Measurements from ENCODE around the gene SOHLH1. TPM values are rescaled to one million over a fixed set of nuclear protein-coding genes. Genes with fewer than 3 reads are reported as not detected.

The SOHLH1 gene
- total RNA-seq, 2 experiments from 2014 or later = not detected

DNA sequence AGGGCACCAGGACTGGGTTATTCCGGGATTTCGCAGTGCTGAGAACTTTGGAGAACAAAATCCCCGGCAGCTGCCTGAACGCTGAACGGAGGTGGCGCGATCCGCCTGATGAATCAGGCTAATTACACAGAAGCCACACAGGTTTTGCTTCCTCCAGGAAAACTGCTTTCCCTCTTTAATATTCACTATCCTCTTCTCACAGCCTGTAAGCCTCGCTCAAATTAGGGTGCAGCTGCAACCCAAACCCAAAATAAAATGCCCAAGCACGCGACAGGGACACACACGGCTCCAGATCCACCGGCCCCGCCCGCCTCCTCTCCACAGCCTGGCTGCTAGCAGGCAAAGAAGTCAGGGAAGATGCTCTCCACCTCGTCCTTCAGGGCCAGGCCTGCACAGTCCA, 6.0 kb downstream of the SOHLH1 start:
- Histone ChIP-seq H2AFZ (ENCODE audit: low read length) (no peak overlapping the region), H3K9me3 (ENCODE audit: low read length) (no peaks in the 10 kb centered on the region), H3K4me2 (ENCODE audit: low read length) (no peak overlapping the region), H3K36me3 (ENCODE audit: insufficient read depth, low read length) (no peaks in the 10 kb centered on the region), H3K9me2 (ENCODE audit: insufficient read depth, low read length) (no peaks in the 10 kb centered on the region), H3K27ac (ENCODE audit: low read depth, low read length, poor library complexity, severe bottlenecking) (no peak overlapping the region), H3K4me3 (ENCODE audit: low read depth, low read length, poor library complexity, severe bottlenecking) (no peak overlapping the region), H4K20me1 (ENCODE audit: insufficient read depth, low read length) (no peaks in the 10 kb centered on the region; the same call in 1 of the 2 replicates), H3K4me1 (ENCODE audit: insufficient read depth, low read length, poor library complexity, severe bottlenecking) (no peaks in the 10 kb centered on the region), H3K79me2 (ENCODE audit: insufficient read depth, low read depth, low read length) (no peaks in the 10 kb centered on the region)
- ChIA-PET CTCF (ENCODE audit: unreplicated experiment) (no interaction called here), POLR2A (no interaction called here)
- no peak for DNase-seq (ENCODE audit: low spot score)
- intact Hi-C loops (cut with micrococcal nuclease; ENCODE audit: unreplicated experiment) = no loop called here
- no peak for TF ChIP-seq EZH2phosphoT487 (IDR thresholded peaks at IDR 0.05; ENCODE audit: borderline replicate concordance, low read depth, low read length)
- TF ChIP-seq, protein P1, sequence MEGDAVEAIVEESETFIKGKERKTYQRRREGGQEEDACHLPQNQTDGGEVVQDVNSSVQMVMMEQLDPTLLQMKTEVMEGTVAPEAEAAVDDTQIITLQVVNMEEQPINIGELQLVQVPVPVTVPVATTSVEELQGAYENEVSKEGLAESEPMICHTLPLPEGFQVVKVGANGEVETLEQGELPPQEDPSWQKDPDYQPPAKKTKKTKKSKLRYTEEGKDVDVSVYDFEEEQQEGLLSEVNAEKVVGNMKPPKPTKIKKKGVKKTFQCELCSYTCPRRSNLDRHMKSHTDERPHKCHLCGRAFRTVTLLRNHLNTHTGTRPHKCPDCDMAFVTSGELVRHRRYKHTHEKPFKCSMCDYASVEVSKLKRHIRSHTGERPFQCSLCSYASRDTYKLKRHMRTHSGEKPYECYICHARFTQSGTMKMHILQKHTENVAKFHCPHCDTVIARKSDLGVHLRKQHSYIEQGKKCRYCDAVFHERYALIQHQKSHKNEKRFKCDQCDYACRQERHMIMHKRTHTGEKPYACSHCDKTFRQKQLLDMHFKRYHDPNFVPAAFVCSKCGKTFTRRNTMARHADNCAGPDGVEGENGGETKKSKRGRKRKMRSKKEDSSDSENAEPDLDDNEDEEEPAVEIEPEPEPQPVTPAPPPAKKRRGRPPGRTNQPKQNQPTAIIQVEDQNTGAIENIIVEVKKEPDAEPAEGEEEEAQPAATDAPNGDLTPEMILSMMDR (conservative IDR thresholded peaks at IDR 0.05; ENCODE audit: low read length) = no peak
- no TSS peak for BruUV-seq (replicated peaks)

DNA sequence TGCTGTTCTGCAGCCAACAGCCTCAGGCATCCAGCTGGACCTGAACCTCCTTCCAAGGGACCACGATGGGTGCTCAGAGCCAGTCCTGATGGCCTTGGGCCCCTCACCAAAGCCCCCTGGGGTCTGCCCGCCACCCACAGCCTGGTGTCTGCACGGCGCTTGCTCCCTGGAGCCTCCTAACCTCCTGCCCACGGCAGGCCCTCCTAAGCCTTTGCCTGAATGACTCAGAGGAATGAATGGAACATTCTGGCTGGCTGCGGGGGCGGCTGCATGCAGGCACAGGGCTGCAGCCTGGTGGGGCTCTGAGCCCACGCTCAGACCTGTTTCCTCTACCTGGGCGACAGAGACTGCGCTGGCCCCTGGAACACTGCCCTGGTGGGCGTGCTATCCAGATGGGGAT, 6.9 kb downstream of the SOHLH1 start:
- POLR2A ChIA-PET = no interaction called here
- intact Hi-C loops (cut with micrococcal nuclease; ENCODE audit: unreplicated experiment) = no loop called here
- Histone ChIP-seq H3K4me2 (ENCODE audit: low read length) (no peak overlapping the region), H3K4me3 (ENCODE audit: low read depth, low read length, poor library complexity, severe bottlenecking) (no peak overlapping the region), H3K36me3 (ENCODE audit: insufficient read depth, low read length) (no peaks in the 10 kb centered on the region), H3K27ac (ENCODE audit: low read depth, low read length, poor library complexity, severe bottlenecking) (no peak overlapping the region), H3K9me2 (ENCODE audit: insufficient read depth, low read length) (no peaks in the 10 kb centered on the region), H3K79me2 (ENCODE audit: insufficient read depth, low read depth, low read length) (no peaks in the 10 kb centered on the region), H2AFZ (ENCODE audit: low read length) (no peak overlapping the region), H4K20me1 (ENCODE audit: insufficient read depth, low read length) (no peaks in the 10 kb centered on the region; the same call in 1 of the 2 replicates), H3K4me1 (ENCODE audit: insufficient read depth, low read length, poor library complexity, severe bottlenecking) (no peaks in the 10 kb centered on the region), H3K9me3 (ENCODE audit: low read length) (no peaks in the 10 kb centered on the region)
- no peak for DNase-seq (ENCODE audit: low spot score)
- no peak for TF ChIP-seq EZH2phosphoT487 (IDR thresholded peaks at IDR 0.05; ENCODE audit: borderline replicate concordance, low read depth, low read length)
- TF ChIP-seq, protein P1 (conservative IDR thresholded peaks at IDR 0.05; ENCODE audit: low read length) = no peak
- no TSS peak for BruUV-seq (replicated peaks)
- CTCF ChIA-PET (ENCODE audit: unreplicated experiment) = no interaction called here

DNA sequence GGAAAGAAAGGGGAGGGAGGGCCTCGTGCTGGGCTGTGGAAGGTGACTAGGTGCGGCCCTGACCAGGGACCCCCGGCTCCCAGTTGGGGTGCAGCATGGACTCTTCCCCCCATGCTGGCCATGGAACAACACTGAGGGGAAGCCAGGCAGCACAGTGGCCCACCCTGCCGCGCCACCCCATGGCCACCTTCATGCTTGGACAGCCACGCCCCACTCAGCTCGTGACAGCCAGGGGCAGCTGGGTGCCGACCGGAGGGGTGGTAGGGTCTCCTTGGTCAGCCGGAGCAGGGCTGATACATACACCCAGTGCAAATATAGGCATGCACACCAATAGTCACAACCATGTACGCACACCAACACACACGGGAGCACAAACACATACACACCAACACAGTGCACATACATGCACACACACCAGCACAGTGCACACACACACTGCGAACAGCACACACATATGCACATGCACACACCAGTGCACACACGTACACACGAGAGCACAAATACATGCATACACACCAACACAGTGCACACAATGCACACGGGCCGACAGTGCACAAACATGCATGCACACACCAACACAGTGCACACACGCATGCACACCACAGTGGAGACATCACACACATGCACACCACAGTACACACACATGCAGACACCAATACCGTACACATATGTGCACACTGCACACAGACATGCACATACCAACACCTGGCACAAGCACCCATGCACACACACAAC, 8.3 kb downstream of the SOHLH1 start:
- H3K36me3 ChIP-seq (ENCODE audit: insufficient read depth, low read length) = no peaks in the 10 kb centered on the region
- H3K4me2 ChIP-seq (ENCODE audit: low read length) = no peak overlapping the region
- no peaks in the 10 kb centered on the region for H3K9me2 ChIP-seq (ENCODE audit: insufficient read depth, low read length)
- DNase-seq (ENCODE audit: low spot score) = no peak
- no peak for TF ChIP-seq EZH2phosphoT487 (IDR thresholded peaks at IDR 0.05; ENCODE audit: borderline replicate concordance, low read depth, low read length)
- TF ChIP-seq, protein P1 (conservative IDR thresholded peaks at IDR 0.05; ENCODE audit: low read length) = no peak
- BruUV-seq (replicated peaks) = no TSS peak
- H3K9me3 ChIP-seq (ENCODE audit: low read length) = no peaks in the 10 kb centered on the region
- POLR2A ChIA-PET = no interaction called here
- H3K4me3 ChIP-seq (ENCODE audit: low read depth, low read length, poor library complexity, severe bottlenecking) = no peak overlapping the region
- H3K27ac ChIP-seq (ENCODE audit: low read depth, low read length, poor library complexity, severe bottlenecking) = no peak overlapping the region
- CTCF ChIA-PET (ENCODE audit: unreplicated experiment) = no interaction called here
- H3K79me2 ChIP-seq (ENCODE audit: insufficient read depth, low read depth, low read length) = no peaks in the 10 kb centered on the region
- H4K20me1 ChIP-seq (ENCODE audit: insufficient read depth, low read length) = no peaks in the 10 kb centered on the region; the same call in 1 of the 2 replicates
- H2AFZ ChIP-seq (ENCODE audit: low read length) = no peak overlapping the region
- intact Hi-C loops (cut with micrococcal nuclease; ENCODE audit: unreplicated experiment) = no loop called here
- no peaks in the 10 kb centered on the region for H3K4me1 ChIP-seq (ENCODE audit: insufficient read depth, low read length, poor library complexity, severe bottlenecking)
